GM13976 (cell line): ENCODE results near the gene S1PR3.
"Not testable (repeated sequence)": the region's sequence is repeated elsewhere in the genome, so short reads cannot be mapped to it uniquely, and the experiment has no call there.

Experiments used
- DNase-seq: peaks from one replicate; pipeline ENCODE4 v3.0.0; 2012; ENCODE audit warnings: low spot score
- CTCF ChIP-seq: IDR thresholded peaks from 2 replicates; pipeline ENCODE4 v1.5.1; 2012; ENCODE audit warnings: borderline replicate concordance, mild to moderate bottlenecking; ENCODE audit not compliant: insufficient read depth; ENCODE audit errors: extremely low read depth, missing control alignments, control extremely low read depth
- in situ Hi-C: fragments of 300-500 bp; cut with MboI; formaldehyde crosslinking; loops from one replicate; pipeline ENCODE4 v1.12.0; 2022; ENCODE audit warnings: low sequenced_read_pairs, mixed read lengths, inconsistent platforms; ENCODE audit not compliant: unreplicated experiment

Gene S1PR3

DNA sequence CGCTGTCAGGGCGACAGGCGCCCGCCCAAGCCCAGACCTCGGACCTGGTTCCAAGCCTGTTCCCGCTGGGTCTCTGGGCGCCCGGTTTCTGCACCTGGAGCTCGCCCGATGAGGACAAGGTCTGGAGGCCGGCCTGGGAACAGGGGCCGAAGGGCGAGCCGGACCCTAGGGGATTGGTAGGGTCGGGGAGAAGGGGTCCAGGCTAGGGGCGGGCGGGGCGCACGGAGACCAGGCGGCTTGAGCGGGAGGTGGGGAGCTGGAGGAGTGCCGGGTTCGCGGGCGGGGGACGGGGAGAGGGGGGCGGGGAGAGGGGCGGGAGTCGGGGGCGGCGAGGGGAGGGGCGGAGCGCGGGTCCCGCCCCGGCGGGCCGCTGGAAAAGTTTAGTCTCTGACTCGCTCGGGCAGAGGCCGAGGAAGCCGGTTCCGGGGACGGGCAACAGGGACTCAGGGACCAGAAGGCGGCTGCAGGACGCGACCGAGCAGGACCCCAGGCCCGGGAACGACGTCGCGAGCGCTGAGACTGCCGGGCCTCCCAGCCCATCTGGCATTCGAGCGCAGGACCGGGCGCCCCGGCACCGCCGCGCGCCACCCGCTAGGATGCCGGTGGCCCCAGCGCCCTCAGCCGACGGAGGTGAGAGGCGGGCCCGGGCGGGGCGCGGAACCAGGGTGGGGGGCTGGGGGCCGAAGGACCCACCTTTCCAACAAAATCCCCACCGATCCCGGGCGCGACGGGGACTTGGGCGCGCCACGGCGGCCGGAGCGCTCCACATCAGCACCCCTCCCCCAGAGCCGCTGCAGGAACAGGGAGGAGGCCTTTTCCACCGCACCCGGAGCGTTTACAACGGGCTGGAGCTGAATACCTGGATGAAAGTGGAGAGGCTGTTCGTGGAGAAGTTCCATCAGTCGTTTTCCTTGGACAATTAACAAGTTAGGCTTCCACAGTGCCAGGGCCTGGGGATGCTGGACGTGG, at the start of gene S1PR3:
TSS of gene S1PR3 (plus strand) at position 403 of the 969 bp plus-strand sequence. CDS start 9,733 bp downstream, outside the sequence.
- in situ Hi-C loops, result no loop called here
- TF ChIP-seq CTCF, result no peak
- no peak for DNase-seq

DNA sequence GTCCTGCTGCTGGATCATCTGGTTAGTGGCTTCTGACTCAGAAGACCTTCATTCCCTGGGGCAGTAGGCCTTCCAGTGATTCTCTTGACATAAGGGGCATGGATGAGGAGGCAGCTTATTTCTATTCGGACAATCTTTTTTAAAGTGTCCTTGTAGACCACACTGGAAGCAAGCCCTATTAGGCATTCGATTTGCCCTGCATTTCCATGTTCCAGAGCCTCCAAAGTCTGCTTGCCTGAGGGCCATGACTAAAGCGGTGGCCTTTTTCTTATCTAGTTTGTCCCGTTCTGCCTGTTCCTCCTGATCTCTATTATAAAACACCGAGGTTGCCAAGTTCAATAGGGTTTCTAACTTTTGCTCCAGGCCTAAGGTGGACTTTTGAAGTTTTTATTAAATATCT, 49.7 kb upstream of the S1PR3 start:
- DNase-seq, in situ Hi-C loops: not testable (repeated sequence)

- in situ Hi-C loops, result no loop called here
- no peak for TF ChIP-seq CTCF
- no peak for DNase-seq
Observed at GRCh38 chr9:88942411-88942810, 48.9 kb upstream of the S1PR3 start.

DNA sequence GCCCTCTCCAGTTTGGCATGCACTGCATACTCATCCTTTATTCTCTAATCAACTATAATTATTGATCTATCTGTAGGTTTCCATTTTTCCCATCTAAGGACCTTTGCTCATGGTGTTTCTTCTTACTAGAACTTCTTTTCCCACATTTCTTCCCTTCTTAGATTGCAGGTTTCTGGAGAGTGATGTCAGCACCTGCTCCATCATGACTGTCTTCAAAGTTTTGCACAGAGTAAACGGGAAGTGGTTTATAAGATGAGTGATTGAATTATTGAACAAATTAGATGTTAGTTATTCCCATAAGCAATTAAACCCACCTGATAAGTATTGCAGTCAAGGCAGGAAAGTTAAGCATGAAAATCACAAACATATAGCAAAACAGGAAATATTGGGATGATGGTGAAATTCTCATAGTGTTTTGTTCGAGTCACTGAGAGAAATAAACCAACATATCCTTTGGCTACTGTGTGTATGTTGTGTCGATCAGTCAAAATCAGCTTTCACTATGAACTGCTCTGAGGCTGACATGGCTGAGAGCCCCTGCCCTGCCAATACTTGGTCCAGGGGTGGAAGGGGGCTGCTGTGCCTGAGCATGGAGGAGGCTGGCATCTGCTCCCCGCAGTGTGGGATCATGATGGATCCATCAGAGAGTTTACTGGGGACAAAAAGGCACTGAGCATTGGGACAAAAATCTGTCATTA, 45.5 kb upstream of the S1PR3 start:
- no peak for DNase-seq
- TF ChIP-seq CTCF, result no peak
- in situ Hi-C loops, result no loop called here

DNA sequence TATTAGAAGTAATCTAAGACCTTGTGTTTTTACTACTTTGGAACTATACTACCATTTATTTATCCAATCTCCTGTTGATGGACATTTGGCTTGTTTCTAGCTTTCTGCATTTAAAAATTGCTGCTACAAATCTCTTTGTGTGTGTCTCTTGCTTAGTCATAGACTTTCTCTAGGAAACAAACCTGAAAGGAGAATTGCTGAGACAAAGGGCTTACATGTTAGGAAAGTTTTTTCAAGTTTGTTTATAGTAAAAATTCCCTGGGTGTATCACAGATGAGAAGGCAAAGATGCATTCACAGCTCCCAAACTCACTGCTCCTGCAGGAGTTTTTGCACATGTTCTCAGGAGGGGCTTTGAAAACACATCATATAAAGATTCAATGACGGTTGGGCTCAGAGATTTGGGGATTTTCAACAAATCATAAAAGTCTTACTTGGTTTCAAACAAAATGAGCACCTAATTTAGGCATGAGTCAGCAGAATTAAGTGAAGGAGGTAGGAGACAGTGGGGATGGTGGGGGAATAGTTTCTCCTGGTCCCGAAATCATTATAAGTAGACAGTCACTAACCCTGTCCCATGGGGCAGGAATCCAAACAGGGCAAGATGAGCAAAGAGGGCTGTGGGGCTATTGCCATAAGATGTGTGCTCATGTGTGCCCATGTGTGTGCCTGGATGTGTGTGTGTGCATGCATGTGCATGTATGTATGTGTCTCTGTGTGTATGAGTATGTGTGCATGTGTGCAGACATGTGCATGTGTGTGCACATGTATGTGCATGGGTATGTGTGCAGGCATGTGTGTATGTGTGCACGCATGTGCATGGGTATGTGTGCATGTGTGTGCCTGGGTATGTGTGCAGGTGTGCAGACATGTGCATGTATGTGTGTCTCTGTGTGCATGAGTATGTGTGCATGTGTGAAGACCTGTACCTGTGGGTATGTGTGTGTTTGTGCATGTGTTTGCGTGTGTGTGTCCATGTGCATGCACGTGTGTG, 43.4 kb upstream of the S1PR3 start:
- no peak for DNase-seq
- TF ChIP-seq CTCF, result no peak
- in situ Hi-C loops, result no loop called here

GRCh38 chr9:88949425-88949824, 41.8 kb upstream of the S1PR3 start:
- DNase-seq, result no peak
- no peak for TF ChIP-seq CTCF
- in situ Hi-C loops, result no loop called here

DNA sequence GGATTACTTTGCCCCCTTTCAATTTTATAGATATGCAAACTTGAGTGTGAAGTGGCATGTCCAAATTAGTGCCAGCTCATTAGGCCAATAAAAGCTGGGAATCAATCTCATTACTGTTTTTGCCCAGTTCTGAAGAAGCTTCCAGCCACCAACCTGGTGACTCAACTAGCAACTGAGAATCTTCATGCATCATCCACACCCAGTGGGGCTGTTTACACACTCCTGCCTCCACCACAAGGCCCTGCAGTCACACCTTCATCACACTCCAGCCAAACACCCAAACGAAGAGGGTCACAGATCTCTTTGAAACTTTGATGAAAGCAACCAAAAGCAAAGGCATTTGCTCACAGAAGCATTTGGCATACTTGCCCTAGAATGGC, 41.3 kb upstream of the S1PR3 start:
- DNase-seq, result no peak
- TF ChIP-seq CTCF, result no peak
- in situ Hi-C loops, result no loop called here
